T-helper 2 cell treated with Interferon-gamma antibody and Interleukin-4, amounts not matched to agents 100 ng/mL and 5 ng/mL, for 36 hours (primary cell): ENCODE results near the gene MBD3. TPM values are rescaled to one million over a fixed set of nuclear protein-coding genes. Genes with fewer than 3 reads are reported as not detected.

Source experiments
- intact Hi-C: fragments of 100-400 bp; cut with micrococcal nuclease; formaldehyde crosslinking; loops from one replicate; pipeline ENCODE4 v1.15.1; 2023
- total RNA-seq: library from RNA; stranded (reverse); gene quantifications from 2 replicates; pipeline ENCODE4 v1.2.3, GENCODE V29; 2022

Gene MBD3
- total RNA-seq, 1 donor from 2014 or later: 107 TPM

DNA sequence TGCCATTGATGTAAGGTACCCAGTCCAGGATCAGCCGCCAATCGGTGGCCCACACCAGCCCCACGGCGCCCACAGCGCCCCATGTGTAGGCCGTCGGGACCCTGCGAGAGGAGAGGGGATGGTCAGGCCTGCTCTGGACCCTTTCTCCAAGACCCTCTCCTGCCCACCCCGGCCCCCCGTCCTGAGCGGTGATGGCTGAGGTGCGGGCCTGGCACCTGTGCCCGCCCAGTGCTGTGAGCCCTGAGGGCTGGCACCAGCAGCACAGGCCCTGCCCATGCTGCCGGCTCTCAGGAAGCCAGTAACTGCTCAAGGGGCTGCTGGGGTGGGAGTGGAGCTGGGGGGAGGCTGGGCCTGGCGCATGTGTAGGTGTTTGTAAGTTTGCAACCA, 6.8 kb upstream of the MBD3 start:
- intact Hi-C loops: no loop called here

DNA sequence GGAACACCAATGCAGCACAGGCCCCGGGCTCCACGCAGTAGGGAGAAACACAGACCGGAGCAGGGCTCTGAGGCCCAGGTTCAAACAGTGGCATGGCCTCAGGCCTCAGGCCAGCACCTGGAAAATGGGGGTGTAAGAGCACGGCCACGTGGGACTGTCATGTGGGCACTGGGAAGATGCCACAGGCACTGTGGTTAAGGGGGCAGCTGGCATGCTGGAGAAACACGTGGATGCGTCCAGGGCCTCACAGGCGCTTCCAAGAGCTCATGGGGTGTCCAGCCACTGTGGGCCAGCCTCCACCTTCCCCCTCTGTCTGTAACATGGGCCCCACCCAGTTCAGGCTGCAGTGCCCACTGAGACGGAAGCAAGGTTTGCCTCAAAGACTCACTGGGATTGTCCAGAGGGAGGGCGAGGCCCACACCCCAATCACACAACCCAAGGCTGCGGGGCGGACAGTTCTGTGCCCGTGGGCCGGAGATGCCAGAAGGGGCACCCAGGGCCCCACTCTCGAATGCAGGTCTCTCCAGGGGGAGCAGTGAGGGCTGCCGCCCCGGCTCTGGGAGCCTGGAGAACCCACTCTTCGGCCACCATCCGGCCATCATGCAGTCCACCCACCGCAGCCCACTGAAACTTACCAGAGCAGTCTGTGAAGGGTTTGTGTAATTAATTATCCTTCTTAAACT, 6.3 kb upstream of the MBD3 start:
- intact Hi-C loops: no loop called here

DNA sequence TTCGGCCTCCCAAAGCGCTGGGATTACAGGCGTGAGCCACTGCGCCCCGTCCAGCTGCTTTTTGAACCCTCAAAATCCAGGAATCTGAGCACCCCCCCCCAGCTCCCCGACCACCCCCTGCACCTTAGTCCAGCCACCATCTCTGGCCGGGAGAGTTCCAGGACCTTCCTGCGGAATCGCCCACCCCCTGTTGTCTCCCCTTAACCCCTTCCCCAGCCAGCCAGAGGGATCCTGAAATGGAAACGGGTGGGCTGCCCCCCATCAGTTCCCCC, 772 bp upstream of the MBD3 start:
- intact Hi-C loops: loop anchor here (5.0 kb wide), 1 partner anchor 219 kb away; the partner anchor contains the start of gene ATP8B3

DNA sequence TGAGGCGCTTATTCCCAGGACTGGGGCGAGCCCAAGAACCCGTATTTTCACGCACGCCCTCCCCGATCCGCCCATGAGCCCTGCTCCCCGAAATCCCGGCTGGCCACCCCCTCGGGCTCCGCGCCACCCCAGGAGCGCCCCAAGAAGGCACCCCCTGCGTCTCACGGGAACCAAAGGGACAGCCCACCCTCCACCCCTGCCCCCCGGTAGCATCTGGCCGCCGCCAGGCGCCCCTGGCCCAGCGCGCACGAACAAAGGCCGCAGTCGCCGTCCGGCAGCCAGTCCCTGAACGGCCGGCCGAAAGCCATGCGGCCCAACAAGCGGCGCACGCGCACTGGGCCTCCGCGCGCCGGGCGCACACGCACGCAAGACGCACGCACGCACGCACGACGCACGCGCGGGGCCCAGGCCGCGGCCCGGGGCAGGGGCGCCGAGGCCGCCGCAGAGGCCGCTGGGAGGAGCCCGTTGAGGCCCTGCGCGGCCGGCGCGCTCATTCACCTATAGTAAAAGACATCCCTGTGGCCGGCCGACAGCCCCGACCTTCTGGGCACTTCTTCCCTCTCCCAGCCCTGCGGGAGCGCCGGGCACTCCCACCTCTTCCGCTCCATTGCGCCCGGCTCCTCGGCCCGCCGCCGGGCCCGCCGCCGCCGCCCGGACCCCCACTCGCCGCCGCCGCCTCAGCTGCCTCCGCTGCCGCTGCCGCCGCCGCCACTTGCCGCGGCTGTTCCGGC, 476 bp downstream of the MBD3 start:
- intact Hi-C loops: loop anchor here (1.0 to 5.0 kb wide), 3 partner anchors 13 to 220 kb away; partner anchors contain the start of genes ATP8B3, TCF3 and UQCR11

DNA sequence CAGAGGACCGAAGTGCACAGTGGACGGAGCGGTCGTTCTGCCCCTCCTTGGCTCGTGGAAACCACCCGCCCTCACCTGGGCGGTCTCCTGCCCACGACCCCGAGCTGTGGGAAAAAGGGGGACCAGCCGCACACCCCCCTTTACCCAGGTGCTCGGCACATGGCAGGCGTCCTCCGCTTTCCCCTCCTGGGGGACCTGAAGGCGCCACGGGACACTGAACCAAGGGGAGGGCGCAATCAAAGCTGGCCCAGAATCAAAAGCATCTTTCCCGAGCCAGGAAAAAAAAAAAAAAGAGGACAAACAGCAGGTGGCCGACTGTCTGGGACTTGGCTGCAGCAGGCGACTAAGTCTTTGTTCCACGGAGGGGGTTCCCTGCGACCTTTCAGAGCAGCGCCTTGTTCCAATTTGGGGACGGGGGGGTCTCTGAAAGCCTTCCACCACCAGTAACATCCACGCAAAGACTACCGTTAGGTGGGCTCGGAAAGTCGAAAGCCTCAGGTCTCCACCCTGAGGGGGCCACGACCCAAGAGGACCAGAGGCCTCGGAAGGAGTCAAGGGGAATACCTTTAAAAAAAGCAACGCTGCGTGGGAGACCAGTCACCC, 1.1 kb downstream of the MBD3 start:
- intact Hi-C loops: loop anchor here (1.0 to 5.0 kb wide), 3 partner anchors 14 to 221 kb away; partner anchors contain the start of genes ATP8B3, TCF3 and UQCR11

DNA sequence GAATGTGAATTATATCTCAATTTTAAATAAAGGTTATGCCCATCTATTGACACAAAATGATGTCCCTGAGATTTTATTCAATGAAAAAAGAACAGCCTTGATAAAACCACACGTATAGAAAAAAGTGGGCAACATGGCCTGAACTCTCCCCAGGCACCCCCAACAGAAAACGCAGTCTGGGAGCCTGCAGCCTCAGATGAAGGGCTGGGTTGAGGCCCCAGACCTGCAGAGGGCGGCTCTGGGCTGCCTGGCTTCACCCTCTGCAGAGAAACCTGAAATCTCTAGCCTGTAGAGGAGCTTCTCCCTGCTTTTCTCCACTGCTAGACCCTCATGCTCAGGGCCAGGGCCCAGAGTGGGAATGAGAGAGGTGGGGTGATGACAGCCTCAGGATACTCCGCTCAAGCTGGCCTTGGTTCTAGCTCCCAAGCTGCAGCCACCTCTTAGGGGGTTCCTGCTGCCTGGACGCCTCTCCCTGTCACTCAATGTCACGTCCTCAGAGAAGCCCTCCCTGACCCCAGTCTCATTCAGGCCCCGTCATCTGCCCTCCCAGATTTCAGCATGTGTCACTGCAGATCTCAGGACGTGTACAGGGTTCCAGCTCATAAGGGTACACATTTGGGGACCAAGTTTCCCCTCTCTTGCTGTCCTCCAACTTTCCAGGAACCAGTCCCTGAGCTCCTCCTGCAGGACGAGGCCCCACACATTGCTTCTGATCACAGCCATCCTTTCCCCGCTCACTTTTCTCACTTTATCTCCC, 1.8 kb downstream of the MBD3 start:
- intact Hi-C loops: loop anchor here (5.0 kb wide), 1 partner anchor 221 kb away; the partner anchor contains the start of gene ATP8B3

DNA sequence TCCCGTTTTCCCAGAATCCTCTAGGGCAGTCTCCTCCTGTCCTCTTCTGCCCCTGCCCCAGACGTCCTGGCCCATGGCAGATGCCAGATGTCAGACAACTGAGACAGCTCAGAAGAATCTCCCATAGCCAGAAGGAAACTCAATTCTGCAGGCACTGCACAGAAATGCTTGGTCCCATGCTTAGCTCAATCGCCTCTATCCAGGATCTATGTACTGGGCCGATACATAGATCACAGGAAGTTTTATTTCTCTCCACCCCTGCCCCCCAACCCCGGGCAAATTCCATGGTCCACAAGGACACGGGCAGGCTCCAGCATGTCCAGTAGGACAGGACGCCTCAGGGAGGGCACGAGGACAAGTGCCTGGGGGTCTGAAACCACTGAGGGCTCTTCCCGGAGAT, 4.8 kb downstream of the MBD3 start:
- intact Hi-C loops: no loop called here

DNA sequence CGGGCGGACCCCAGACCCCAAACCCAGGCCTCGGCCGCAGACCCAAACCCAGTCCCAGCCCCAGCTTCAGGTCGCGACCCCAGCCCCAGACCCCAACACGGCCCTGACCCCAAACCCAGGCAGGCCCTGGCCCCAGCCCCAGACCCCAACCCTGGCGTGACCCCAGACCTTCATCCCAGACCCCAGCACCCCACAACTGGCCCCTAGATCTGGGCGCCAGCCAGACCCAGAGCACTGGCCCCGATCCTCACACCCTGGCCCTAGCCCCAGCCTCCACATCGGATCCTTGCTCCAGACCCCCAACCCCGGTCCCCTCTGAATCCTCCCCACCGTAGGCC, 7.5 kb downstream of the MBD3 start:
- intact Hi-C loops: no loop called here

DNA sequence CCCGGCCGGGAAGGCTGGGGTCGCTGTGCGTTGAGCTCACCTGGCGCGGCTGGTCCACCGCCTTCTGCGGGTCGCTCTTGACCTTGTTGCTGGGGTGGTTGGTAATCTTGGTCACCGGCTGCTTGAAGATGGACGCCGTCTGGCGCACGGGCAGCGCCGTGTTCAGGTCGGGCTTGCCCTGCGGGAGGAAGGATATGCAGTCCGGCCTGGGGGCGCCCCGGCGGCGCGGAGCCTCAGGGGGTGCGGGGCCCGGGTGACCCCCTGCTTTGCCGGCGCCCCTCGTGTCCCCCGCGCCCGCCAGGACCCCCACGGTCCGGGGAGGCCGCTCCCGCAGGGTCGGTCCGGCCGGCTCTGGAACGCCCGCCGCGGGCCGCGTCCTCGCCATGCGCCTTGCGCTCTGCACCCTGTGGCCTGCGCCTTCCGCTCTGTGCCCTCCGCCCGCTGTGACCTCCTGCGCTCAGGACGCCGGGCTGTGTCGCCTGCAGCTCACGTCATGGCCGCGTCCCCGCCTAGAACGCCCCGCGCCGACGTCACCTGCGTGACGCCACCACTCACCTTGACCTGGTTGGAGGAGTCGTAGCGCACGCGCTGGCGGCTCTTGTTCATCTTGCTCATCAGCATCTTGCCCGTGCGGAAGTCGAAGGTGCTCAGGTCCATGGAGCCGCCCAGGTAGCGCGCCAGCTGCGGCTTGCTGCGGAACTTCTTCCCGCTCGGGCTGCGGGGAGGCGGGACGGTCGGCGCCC, 8.0 kb downstream of the MBD3 start:
- intact Hi-C loops: no loop called here

DNA sequence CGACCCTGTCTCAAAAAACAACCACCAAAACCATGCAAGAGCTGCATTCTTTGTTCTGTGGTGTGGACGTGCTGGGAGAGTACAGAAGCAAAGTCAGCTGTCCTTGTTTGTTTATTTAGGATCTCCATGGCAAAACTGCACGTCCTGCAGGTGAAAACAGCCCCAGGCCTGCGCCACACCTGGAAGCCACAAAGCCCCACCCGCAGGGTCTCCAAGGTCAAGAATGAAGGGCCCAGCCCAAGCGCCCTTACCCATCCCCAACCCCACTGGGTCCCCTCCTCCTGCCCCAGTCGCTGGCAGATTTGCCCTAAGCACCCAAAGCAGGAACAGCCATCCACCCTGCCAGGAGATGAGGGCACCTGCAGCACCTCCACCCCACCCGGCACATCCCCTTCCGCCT, 10.5 kb downstream of the MBD3 start:
- intact Hi-C loops: no loop called here

DNA sequence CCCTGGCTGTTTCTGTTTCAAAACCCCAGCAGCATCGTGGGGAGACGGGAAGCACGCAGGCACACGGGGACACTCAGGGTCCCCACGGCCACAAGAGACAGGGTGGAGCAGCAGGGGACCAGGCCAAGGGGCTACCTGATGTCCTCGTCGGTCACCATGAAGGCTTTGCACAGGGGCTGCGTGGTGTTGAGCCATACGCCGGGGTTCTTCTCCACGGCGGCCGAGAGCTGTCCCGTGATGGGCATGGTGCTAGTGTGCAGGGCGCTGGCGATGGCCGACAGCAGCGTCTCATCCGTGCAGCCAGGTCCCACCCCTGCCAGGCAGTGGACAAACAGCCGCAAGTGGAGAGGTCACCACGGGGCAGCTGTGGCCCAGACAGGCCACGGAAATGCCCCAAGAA, 11.7 kb downstream of the MBD3 start:
- intact Hi-C loops: no loop called here

DNA sequence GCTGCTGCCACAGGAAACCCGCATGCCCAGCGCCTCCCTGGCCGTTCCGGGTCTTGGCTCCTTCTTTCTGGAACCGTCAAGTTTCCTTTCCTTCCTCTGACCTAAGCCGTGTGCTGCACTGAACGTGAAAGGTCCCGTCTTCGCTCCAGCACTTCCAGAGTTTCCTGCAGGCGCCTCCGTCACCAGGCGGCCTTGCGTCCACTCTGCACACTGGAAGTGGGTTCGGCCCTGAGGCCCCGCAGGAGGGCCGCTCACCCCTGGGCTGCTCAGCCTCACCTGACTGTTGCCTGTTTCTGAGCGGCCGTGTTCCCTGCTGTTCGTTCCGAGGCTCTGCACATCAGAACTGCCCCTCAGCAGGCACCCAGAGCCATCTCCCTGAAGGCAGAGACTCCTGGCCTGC, 12.3 kb downstream of the MBD3 start:
- intact Hi-C loops: no loop called here

DNA sequence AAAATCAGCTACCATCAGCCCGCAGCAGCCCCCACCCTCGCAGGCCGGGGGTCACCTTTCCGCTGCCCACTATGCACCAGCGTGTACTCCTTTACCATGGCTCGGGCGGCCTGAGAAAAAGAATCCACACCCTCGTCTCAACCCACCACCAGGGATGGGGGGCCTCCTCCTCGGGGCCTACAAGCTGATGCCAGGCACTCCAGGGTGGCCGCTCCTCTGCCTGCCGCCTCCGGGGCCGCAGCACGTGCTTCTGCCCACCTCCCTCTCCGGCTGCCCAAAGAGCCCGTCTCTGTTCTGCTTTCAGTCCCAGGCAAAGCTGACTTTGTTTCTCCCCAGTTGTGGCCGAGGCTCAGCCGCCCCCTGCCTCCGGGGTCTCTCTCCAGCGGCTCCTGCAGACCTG, 13.4 kb downstream of the MBD3 start:
- intact Hi-C loops: no loop called here

DNA sequence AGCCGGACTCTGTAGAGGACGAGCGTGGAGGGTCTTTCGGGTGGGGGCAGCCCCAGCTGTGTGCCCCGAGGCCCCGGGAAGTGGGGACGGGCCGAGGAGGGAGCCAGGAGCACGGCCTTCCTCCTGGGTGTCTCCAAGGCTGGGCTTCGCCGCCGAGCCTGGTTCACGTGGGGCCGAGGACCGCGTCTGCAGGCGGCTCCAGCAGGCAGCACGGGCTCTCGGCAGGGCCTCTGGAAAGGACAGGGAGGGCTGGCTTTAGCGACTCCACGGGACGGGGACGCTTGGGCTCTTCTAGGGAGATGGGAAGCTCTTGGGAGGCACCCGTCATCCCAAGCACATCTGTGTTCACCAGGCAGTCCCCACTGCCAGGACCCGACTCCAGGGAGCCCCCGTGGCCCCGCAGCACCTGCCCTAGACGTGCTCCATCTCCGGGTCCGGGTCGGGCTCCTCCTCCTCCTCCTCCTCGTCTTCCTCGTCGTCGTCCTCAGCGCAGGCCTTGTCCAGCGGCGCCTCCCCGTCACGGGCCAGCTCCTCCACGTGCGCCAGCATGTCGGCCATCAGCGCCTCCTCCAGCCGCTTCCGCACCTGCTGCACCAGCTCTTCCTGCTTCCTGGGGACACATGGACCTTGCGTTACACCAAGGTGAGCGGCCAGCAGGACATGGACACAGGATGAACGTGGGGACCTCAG, 14.6 kb downstream of the MBD3 start:
- intact Hi-C loops: no loop called here

DNA sequence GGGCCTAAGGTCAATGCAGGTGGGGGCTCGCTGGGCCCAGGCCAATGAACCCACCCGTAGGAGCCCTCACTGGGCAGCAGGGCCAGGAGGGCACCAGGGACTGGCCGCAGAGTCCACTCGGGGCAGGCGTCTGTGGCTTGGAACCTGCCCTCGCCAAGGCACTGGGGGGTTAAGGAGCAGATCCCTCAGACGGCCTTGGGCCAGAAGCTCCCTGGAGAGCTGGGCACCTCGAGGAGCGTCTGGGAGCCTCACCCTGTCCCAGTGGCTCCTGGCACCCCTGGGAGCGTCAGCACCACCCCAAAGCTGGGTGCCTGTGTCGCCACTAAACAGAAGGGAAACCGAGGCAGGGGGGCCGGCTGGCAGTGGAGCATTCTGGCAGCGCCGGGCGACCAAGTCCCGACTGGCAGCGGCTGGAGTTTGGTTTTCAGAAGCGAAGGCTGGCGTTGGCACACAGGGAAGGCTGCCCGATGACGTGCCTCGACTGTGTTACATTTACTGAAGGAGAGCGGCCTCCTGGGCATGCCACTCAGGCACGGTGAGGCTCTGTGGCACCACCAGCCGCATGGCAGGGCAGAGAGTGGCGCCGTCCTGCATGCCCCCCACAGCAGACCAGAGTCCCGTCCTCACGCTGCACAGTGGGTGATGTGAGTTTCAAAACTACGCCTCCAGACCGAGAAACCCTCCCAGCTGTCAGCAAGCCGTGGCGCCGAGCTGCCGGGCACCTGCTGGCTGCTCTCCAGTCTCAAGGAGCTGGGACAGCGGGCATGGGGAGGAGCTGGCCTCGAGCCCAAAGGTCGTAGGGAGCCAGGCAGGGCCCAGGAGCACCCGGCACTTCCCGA, 15.4 kb downstream of the MBD3 start:
- intact Hi-C loops: no loop called here

DNA sequence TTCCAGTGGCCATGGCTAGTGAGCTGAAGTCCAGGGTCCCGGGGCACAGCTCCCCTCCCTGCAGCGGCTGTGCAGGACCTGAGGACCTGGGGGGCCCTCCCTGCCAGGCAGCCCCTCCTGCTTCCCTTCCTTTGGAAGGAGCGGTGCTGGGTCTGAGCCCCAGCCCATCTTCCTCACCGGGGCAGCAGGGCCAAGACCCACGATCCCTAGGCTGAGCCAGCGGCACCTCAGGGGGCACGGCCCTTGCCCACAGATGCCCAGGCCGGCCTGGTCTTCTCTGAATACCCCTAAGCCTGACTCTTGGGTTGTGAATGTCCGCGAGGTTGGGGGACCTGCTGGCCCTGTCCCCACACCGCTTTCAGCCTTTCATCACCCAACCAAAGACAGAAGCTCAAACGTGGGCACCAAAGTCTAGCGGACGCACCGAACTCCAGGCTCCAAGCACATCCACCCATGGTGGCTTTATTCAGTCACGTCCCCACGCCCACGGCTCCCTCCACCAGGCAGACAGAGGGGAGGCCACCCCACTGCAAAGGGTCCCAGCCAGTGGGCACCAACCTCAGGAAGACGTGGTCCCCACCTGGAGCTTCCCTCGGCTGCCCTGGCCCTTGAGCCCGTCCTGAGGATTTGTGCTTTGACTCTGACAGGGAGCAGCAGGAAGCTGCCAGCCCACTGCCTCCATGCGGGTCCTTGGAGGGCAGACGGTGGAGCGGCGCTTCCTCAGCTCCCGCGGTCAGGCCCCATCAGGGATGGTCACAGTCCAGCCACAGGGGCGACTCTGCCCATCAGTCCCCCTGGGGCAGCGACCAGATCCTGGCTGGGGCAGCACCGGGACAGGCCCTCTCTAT, 16.2 kb downstream of the MBD3 start:
- intact Hi-C loops: no loop called here

DNA sequence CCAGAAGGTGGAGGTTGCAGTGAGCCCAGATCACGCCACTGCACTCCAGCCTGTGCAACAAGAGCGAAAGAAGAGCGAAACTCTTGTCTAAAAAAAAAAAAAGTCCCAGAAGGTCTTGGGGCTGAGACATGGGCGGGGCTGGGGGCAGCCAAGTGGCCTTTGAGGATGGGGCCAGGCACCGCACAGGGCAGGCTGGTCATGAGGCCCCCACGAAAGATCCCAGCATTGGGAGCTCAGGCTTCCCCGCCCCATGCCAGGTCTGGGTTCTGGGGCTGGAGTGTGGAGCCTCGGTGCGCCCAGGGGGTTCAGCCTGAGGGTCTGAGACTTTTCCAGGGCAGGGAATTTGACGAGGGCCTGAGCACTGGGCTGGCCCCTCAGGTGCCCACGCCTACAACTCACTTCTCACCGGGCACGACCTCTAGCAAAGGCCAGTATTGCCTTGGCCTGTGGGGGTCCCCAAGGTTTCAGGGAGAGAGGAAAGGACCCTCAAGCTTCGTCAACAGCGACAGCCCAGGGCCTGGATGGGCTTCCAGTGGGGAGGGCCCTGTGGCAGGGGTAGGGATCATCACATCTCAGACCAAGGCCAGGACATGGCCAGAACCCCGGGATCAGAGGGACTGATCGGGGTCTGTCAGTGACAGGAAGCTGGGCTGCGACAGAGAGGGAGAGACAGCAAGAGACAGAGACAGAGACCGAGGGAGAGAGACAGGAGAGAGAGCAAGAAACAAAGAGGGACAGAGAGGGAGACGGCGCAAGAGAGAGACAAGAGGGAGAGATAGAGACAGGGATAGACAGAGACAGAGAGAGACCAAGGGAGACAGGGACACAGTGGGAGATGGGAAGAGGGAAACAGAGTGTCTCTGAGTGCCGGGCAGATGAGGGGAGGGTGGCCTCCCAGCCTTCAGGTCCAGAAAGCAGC, 17.1 kb downstream of the MBD3 start:
- intact Hi-C loops: no loop called here
